Stimulated activated naive CD4-positive, alpha-beta T cell (primary cell): ENCODE measurements around the gene FCF1.
A peak's percentile ranks its signal among the peaks of the same experiment; 100 is the strongest.
"Not testable (repeated sequence)": the region's sequence is repeated elsewhere in the genome, so short reads cannot be mapped to it uniquely, and the experiment has no call there.

Experiments
- DNase-seq, 6 experiments: peaks; one replicate each; lab custom pipeline; 2025; lab: John Stamatoyannopoulos, UW

The FCF1 gene

DNA sequence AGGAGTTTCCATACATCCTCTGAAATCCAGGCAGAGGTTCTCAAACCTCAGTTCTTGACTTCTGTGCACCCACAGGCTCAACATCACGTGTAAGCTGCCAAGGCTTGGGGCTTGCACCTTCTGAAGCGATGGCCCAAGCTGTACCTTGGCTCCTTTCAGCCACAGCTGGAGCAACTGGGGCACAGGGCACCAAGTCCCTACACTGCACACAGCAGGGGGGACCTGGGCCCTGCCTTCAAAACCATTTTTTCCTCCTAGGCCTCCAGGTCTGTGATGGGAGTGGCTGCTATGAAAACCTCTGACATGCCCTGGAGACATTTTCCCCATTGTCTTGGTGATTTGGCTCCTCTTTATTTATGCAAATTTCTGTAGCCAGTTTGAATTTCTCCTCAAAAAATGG, 10.7 kb upstream of the FCF1 start:
- DNase-seq, result no peak

DNA sequence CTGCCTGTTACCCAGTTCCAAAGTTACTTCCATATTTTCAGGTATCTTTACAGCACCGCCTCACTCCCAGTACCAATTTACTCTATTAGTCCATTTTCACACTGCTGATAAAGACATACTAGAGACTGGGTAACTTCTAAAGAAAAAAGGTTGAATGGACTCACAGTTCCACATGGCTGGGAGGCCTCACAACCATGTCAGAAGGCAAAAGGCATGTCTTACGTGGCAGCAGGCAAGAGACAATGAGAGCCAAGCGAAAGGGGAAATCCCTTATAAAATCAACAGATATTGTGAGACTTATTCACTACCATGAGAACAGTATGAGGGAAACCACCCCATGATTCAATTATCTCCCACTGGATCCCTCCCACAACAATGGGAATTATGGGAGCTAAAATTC, 9.9 kb upstream of the FCF1 start:
- no peak for DNase-seq

DNA sequence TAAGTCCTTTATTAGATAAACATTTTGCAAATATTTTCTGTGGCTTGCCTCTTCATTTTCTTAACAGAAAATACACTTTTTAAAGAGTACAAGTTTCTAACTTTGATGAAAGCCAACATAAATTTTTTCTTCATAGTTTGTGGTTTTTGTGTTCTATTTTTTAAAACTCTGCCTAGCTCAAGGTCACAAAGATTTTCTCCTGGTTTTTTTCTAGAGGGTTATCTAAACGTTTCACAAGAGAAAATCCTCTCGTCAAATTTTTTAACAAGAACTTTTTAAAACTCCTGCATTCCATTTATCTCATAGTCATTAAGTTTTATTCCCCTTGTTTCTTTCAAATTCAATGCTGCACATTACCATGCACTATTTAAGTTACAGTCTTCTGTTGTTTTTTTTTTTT, 8.3 kb upstream of the FCF1 start:
- no peak for DNase-seq

DNA sequence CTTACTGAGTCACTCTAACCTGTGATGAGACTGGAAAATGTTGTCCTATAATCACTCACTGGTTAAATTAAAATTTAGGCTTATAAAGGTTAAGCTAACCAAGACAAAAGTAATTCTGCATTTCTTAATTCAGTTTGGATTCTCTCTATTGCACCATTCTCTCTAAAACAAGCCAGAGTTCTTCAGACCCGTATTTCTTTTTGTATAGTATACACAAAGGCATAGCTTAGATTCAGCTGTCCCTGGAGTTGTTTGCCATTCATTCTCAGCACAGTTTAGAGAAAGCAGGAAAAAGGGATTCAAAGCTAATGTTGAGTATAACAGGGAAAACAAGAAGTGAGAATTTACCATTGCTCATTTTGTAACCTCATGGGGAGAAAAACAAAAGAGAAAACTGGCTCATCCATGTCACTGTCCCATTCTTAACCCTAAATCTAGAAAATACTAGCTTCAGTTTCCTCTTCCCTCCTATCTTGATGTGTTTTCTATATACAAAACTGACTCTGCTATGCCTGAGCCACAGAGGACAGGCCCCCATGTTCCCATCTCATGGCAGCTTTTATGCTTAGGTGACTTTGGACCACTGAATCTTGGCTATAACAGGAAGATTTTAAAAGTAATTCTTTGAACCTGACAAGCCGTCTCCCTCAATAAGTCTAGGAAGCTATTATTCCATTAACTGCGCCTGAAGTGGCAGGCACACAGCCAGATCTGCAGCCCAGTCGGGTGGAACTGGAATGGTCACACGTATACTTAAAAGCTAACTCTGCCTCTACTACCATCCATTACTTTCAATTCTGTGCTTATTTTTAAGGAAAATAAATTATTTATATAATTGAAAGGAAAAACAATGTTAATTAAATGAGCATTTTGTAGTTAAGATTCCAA, 7.1 kb upstream of the FCF1 start:
- no peak for DNase-seq

DNA sequence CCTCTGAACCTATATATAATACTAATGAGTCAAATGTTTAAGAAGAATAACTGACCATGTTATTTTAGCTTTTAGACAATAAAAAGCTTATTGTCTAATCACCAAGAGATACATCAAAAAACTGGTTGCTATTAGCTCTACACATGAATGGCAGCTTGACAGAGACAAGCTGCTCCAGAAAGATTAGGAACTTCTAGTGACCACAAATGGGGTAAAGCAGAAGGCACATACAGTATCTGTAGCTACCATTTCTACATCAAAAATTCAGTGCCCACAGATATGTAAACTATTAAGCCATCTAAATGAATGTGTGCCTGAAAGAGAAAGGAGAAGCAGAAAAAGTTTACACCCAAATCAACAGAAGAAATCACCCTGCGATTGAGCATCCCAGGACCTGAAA, 2.5 kb upstream of the FCF1 start:
- DNase-seq, result no peak

DNA sequence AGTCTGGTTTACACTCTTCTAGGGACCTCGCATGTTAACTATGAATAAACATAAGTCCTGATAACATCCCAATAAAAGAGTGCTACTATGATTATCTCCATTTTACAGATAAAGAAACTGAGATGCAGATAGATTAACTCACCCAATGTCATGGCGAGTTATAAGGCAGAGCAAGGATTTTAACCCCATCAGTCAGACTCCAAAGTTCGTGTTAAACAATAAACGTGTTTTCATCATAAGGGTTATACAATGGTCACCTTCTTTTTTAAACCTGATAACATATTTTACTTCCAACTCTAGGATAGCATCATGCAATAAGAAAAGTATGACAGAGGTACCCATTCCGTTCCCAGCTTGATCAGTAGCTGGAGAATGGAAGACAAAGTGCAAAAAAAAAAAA, 1.3 kb upstream of the FCF1 start:
- no peak for DNase-seq

DNA sequence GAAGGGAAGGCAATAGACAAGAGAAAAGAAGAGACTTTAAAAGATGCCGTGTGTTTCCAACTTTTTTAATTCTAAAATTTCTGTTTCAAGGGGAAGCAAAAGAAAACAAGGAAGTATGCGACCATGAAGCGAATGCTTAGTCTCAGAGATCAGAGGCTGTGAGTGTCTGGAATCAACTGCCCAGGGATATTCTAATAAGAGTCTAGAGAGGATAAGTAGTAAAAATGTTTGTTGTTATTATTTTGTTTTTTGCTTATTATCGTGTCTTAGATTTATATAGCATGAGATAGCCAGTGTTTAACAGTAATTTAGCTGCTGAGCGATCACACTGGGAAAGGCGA, 421 bp downstream of the FCF1 start:
- no peak for DNase-seq

DNA sequence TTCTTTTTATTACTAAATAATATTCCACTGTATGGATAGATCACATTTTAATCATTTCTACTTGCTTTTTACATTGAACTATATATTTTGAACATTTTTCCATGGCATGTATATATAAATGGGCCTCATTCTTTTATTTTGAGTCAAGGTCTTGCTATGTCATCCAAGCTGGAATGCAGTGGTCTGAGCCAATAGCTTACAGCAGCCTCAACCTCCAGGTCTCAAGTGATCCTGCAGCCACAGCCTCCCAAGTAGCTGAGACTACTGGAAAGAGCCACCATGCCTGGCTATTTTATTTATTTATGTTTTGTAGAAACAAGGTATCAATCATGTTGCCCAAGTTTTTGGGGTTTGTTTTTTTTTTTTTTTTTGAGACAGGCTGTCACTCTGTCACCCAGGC, 7.6 kb downstream of the FCF1 start:
- DNase-seq, result no peak

DNA sequence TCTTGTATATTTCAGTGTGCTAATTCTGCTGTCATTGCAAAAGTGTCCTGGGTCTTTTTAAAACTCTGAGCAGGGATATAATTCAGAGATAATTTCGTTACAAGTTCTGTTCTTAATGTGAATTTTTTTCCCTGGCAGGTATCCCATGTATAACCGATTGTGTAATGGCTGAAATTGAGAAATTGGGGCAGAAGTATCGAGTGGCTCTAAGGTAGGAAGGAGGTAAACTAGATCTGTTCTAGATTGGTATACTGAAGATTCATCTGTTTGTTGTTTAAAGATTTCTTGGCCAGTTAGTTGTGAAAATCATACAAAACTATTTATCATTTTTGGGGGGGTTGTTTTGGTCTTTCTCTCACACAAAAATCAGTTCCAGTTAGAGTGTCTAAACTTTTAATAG, 10.2 kb downstream of the FCF1 start:
- no peak for DNase-seq

DNA sequence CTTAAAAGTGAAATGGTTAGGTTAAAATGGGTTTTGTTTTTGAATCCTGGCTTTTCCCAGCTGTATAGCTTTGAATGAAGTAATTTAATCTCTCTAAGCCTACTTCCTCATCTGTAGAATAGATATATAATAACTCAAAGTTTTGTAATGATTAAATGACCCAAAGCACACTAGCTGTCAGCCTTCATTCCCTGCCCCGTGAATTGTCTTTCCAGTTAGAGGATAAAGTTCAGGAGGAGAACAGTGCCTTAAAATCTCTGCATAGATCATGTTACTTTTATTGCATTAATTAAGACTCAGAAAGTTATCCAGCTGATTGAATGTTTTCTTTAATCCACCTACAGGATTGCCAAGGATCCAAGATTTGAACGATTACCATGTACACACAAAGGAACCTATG, 19.4 kb downstream of the FCF1 start:
- DNase-seq, result no peak

DNA sequence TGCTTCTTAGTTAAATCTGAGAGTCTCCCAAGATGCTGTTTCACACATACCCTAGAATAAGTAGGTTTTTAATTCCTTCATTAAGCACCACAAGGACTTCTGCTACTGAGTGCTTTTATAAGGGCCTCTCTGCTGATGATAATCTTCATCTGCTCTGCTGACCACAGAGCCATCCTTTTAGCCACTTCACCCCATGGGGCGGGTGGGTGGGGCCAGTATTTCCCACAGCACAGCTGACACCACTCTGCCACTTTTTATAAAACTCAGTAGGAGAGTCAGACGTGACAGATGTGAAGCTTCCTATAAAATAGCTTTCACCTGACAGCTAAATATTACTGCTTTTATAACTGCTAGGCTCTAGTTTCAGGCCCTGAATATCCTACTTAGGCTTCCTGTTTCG, 20.3 kb downstream of the FCF1 start:
- DNase-seq, result no peak

DNA sequence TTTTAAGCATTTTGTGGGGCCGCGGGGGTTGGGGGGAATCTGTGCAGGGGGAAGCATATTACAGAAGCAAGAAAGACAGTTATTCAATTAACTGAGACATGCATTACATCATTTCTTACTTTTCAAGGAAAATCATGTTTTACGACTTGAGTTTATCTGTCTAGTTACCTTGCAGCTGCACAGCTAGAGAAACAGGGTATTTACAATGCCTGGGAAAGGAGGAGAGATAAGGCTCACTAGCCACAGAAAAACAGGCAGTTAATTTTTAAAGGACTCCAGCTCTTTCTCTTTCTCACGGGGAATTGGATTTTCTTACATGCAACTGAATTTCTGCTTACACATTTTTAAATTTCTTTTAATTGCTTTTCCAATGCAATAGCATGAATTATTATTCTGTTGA, 22.2 kb downstream of the FCF1 start:
- no peak for DNase-seq

DNA sequence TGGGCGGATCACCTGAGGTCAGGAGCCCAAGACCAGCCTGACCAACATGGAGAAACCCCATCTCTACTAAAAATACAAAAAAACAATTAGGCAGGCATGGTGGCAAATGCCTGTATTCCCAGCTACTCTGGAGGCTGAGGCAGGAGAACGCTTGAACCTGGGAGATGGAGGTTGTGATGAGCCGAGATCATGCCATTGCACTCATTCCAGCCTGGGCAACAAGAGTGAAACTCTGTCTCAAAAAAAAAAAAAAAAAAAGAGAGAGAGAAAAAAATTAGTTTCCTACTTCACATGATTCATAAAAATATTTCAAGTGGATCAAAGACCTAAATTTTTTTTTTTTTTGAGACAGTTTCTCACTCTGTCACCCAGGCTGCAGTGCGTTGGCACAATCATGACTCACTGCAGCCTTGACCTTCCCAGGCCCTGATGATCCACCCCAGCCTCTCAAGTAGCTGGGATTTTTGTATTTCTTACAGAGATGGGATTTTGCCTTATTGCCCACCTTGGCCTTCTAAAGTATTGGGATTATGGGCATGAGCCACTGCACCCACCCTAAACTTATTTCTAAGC, 24.9 kb downstream of the FCF1 start:
- DNase-seq, result no peak

DNA sequence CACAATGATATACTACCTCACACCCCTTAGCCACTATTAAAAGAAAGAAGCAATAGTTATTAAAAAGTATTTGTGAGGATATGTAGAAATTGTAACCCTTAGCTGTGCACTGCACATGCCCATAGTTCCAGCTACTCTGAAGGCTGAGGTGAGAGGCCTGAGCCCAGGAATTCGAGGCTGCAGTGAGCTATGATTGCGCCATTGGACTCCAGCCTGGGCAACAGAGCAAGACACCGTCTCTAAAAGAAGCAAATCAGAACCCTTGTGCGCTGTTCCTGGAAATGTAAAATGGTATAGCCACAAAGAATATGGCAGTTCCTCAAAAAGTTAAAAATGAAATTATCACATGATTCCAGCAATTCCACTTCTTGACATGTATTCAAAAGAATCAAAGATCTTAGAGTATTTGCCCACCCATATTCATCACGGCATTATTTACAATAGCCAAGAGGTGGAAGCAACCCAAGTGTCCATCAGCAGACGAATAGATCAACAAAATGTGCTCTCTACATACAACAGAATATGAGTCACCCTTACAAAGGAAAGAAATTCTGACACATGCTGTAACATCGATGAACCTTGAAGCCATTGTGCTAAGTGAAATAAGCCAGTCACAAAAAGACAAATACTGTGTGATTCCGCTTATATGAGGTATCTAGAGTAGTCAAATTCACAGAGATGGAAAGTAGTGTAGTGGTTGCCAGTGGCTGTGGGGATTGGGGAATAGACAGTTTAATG, 26.5 kb downstream of the FCF1 start:
- DNase-seq, result no peak

DNA sequence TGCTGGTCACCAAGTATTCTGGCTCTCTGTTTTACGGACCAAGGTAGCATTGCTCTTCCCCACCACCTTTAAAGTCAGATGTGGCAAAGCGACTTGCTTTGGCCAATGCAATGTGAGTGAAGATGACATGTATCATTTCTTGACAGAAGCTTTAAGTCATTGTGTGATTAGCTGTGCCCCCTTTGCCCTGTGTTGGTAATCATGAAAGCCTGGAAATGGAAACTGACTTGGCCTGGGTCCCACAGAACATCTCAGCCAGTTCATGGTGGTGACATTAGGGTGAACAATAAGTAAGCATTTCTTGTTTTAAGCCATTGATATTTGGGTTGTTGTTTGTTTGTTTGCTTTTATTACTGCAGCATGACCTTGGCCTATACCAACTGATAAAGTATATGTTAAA, 34.3 kb downstream of the FCF1 start:
- no peak for DNase-seq

DNA sequence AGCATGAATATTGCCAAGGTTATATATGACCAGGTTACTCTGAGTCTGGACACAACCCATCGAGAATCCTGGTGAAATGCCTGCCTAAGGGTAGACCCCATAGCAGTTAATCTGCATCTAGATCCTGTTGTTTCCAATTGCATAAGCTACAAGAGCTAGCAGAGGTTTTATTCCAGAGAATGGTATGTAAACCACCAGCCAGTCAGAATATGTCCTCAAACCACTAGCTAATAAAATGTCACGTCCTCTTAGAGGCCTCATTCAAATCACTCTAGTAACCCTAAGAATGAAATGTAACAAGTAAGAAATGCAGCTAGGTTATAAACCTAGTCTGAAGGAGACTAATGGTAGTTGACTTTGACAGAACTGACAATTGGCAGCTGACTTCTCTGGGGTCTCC, 41.2 kb downstream of the FCF1 start:
- no peak for DNase-seq

DNA sequence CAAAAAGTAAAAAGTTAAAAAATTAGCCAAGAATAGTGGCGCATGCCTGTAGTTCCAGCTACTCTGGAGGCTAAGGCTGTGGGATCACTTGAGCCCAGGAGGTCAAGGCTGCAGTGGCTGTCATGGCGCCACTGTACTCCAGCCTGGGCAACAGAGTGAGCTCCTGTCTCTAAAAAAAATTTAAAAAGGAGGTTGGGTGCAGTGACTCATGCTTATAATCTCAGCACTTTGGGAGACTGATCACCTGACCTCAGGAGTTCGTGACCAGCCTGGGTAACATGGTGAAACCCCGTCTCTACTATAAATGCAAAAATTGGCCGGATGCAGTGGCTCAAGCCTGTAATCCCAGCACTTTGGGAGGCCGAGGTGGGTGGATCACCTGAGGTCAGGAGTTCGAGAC, 42.0 kb downstream of the FCF1 start:
- DNase-seq, result no peak

DNA sequence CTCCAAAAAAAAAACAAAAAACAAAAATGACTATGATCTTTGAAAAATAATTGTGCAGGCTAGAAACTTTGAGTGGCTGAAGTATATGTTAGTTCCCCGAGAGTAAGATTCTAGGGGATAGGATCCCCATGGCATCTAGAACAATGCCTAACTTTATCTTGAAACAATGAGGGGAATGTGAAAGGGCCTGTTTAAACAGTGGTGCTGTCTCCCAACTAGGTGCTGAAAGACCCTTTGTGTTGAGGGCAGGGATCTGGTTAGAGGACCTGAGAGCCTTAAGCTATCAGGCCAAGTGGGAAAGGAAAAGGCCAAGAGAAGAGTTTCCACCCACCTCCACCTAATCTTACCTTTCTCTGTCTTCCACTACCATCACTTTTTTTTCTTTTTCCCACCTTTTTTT, 43.4 kb downstream of the FCF1 start:
- DNase-seq, result no peak

DNA sequence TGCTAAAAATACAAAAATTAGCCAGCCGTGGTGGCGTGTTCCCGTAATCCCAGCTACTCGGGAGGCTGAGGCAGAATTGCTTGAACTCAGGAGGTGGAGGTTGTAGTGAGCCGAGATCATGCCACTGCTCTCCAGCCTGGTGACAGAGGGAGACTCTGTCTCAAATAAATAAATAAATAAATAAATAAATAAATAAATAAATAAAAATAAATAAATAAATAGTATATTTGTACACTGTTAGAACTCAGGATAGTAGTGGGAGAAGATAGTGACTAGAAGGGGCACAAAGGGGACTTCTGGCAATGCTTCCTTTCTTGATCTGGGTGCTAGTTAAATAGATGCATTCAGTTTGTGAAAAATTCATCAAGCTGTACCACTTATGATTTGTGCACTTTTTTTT, 45.6 kb downstream of the FCF1 start:
- not testable (repeated sequence) for DNase-seq

DNA sequence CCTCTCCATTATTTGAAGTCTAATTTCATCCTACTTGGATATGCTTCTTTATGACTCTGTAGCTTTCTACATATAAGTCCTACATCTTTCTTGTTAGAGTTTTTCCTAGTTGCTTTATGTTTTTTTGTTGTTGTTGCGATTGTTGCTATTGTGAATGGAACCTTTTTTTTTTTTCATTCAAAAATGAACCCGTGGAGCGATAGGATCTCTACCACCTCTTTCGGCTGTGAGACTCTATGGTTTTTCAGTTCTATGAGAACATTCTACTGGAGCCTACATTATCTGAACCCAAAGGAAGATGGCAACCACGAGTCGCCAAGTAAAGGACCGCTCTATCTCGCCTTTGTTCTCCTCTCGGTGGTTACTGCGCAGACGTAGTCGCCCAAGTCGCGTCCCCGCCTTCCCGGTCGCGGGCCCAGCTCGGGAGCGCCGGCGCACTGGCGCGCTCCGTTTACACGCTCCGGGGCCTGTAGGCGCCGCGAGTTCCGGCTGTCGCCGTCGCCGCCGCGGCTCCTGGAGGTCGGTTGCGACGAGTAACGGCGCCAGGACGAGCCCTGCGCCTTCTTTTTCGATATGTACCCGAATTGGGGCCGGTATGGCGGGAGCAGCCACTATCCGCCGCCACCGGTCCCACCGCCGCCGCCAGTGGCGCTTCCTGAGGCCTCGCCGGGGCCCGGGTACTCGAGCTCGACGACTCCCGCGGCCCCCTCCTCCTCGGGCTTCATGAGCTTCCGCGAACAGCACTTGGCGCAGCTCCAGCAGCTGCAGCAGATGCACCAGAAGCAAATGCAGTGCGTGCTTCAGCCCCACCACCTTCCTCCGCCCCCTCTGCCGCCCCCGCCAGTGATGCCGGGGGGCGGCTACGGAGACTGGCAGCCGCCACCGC, 50.2 kb downstream of the FCF1 start, which contains the start of gene YLPM1:
Gene YLPM1, plus strand, starts transcription at position 400 of the 886 bp plus-strand sequence. Its CDS starts 174 bp downstream, at position 574.
- peak; percentile 84 to 95 (median 91) for DNase-seq

DNA sequence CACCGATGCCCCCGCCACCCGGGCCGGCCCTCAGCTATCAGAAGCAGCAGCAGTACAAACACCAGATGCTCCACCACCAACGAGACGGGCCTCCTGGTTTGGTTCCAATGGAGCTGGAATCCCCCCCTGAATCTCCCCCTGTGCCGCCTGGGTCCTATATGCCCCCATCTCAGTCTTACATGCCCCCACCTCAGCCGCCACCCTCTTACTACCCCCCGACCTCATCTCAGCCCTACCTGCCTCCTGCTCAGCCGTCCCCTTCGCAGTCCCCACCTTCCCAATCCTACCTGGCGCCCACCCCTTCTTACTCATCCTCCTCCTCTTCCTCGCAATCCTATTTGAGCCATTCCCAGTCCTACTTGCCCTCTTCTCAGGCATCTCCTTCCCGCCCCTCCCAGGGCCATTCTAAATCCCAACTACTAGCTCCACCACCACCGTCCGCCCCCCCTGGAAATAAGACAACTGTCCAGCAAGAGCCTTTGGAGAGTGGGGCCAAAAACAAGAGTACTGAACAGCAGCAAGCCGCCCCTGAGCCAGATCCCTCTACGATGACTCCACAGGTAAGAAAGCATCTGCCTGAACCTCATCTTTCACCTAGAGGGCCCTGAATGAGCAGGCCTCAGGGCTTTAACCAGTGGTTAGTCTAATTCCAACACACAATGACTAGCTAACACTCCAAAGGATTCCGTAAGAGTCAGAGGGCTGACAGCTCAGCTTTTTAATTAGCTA, 51.0 kb downstream of the FCF1 start:
- DNase-seq, result peak in 2 of 6 experiments; percentile 7 to 22
